H9 (cell line): ENCODE results near the gene SVEP1. TPM values are rescaled to one million over a fixed set of nuclear protein-coding genes. Genes with fewer than 3 reads are reported as not detected.
"Not testable (repeated sequence)": the region's sequence is repeated elsewhere in the genome, so short reads cannot be mapped to it uniquely, and the experiment has no call there.

Source experiments
- DNase-seq: peaks from one replicate; pipeline ENCODE4 v3.0.0-alpha.2; 2017
- H2AFZ ChIP-seq: one replicate; pipeline ENCODE4 v1.6.1; 2013; ENCODE audit warnings: mild to moderate bottlenecking, low read length, control low read depth, moderate library complexity
- H2AK5ac ChIP-seq: 2 replicates; pipeline ENCODE4 v1.6.1; 2013; ENCODE audit warnings: low read length, control low read depth, mixed read lengths; ENCODE audit not compliant: insufficient read length
- H2BK120ac ChIP-seq: one replicate; pipeline ENCODE4 v1.6.1; 2013; ENCODE audit warnings: low read depth, mild to moderate bottlenecking, low read length, control low read depth, inconsistent platforms; ENCODE audit not compliant: poor library complexity, severe bottlenecking
- H2BK12ac ChIP-seq: 2 replicates; pipeline ENCODE4 v1.6.1; 2013; ENCODE audit warnings: low read length, control low read depth, mixed read lengths, low read depth; ENCODE audit not compliant: insufficient read length
- H2BK15ac ChIP-seq: 2 replicates; pipeline ENCODE4 v1.6.1; 2013; ENCODE audit warnings: low read depth, low read length, control low read depth
- H2BK20ac ChIP-seq: one replicate; pipeline ENCODE4 v1.6.1; 2013; ENCODE audit warnings: low read depth, mild to moderate bottlenecking, low read length, control low read depth, inconsistent platforms; ENCODE audit not compliant: poor library complexity, severe bottlenecking
- H2BK5ac ChIP-seq: 2 replicates; pipeline ENCODE4 v1.6.1; 2013; ENCODE audit warnings: low read length, control low read depth, mixed read lengths; ENCODE audit not compliant: insufficient read length
- H3K14ac ChIP-seq: 2 replicates; pipeline ENCODE4 v1.6.1; 2013; ENCODE audit warnings: low read length, control low read depth; ENCODE audit not compliant: insufficient read depth
- H3K18ac ChIP-seq: 2 replicates; pipeline ENCODE4 v1.6.1; 2013; ENCODE audit warnings: low read depth, mild to moderate bottlenecking, mixed read lengths, low read length, control low read depth; ENCODE audit not compliant: insufficient read length
- H3K23ac ChIP-seq: 2 replicates; pipeline ENCODE4 v1.6.1; 2013; ENCODE audit warnings: low read length, control low read depth, mixed read lengths, low read depth; ENCODE audit not compliant: insufficient read length
- H3K23me2 ChIP-seq: 2 replicates; pipeline ENCODE4 v1.6.1; 2013; ENCODE audit warnings: low read depth, mild to moderate bottlenecking, mixed read lengths, low read length, control low read depth; ENCODE audit not compliant: insufficient read length, poor library complexity, severe bottlenecking
- H3K27ac ChIP-seq: 2 replicates; pipeline ENCODE4 v1.5.1; 2013; ENCODE audit warnings: low read length, control low read depth, mixed read lengths, low read depth; ENCODE audit not compliant: insufficient read length
- H3K27me3 ChIP-seq: 2 replicates; pipeline ENCODE4 v1.6.1; 2013; ENCODE audit warnings: low read length, control low read depth, inconsistent platforms; ENCODE audit not compliant: insufficient read depth
- H3K4ac ChIP-seq: 2 replicates; pipeline ENCODE4 v1.6.1; 2013; ENCODE audit warnings: low read depth, mild to moderate bottlenecking, control low read depth, inconsistent platforms, low read length, moderate library complexity
- H3K4me1 ChIP-seq: 2 replicates; pipeline ENCODE4 v1.6.1; 2013; ENCODE audit warnings: low read length, control low read depth, inconsistent platforms; ENCODE audit not compliant: insufficient read depth
- H3K4me2 ChIP-seq: 2 replicates; pipeline ENCODE4 v1.6.1; 2013; ENCODE audit warnings: low read length, control low read depth, mixed read lengths; ENCODE audit not compliant: insufficient read length, insufficient read depth
- H3K56ac ChIP-seq: 2 replicates; pipeline ENCODE4 v1.6.1; 2013; ENCODE audit warnings: low read depth, mild to moderate bottlenecking, mixed read lengths, low read length, control low read depth; ENCODE audit not compliant: insufficient read length
- H3K79me1 ChIP-seq: 2 replicates; pipeline ENCODE4 v1.6.1; 2013; ENCODE audit warnings: low read depth, mild to moderate bottlenecking, moderate library complexity, low read length, control low read depth, inconsistent platforms; ENCODE audit not compliant: insufficient read depth, poor library complexity, severe bottlenecking
- H3K79me2 ChIP-seq: 2 replicates; pipeline ENCODE4 v1.6.1; 2013; ENCODE audit warnings: low read length, control low read depth, inconsistent platforms; ENCODE audit not compliant: insufficient read depth
- H3K9ac ChIP-seq: 2 replicates; pipeline ENCODE4 v1.6.1; 2013; ENCODE audit warnings: low read length, control low read depth, mixed read lengths; ENCODE audit not compliant: insufficient read length; ENCODE audit errors: extremely low read depth
- H3K9me3 ChIP-seq: one replicate; pipeline ENCODE4 v1.6.1; 2013; ENCODE audit warnings: low read depth, low read length, inconsistent platforms; ENCODE audit not compliant: control insufficient read depth
- H3T11ph ChIP-seq: one replicate; pipeline ENCODE4 v1.6.1; 2013; ENCODE audit warnings: mild to moderate bottlenecking, low read length, control low read depth, inconsistent platforms
- H4K20me1 ChIP-seq: one replicate; pipeline ENCODE4 v1.6.1; 2013; ENCODE audit not compliant: control insufficient read depth, insufficient read length, insufficient read depth
- H4K5ac ChIP-seq: 2 replicates; pipeline ENCODE4 v1.6.1; 2013; ENCODE audit warnings: low read depth, mild to moderate bottlenecking, mixed read lengths, low read length, control low read depth; ENCODE audit not compliant: insufficient read length
- H4K8ac ChIP-seq: replicated peaks from 2 replicates; pipeline ENCODE4 v1.6.1; 2013; ENCODE audit warnings: low read length, control low read depth, mixed read lengths, low read depth; ENCODE audit not compliant: insufficient read length
- H4K91ac ChIP-seq: 2 replicates; pipeline ENCODE4 v1.6.1; 2013; ENCODE audit warnings: low read depth, mild to moderate bottlenecking, moderate library complexity, mixed read lengths, low read length, control low read depth; ENCODE audit not compliant: insufficient read length
- H3K27ac Mint-ChIP-seq, 3 experiments: 2 replicates in 2 of 3; 3 replicates in 1 of 3; pipeline ENCODE4 v1.8.0; 2020 to 2021; ENCODE audit warnings: mixed read lengths in 3 of 3, mild to moderate bottlenecking in 1 of 3, moderate library complexity in 1 of 3
- H3K27me3 Mint-ChIP-seq: 2 replicates; pipeline ENCODE4 v1.8.0; 2021; ENCODE audit warnings: low read depth, mild to moderate bottlenecking, moderate library complexity, mixed read lengths
- H3K36me3 Mint-ChIP-seq, 3 experiments: 2 replicates in 2 of 3; 3 replicates in 1 of 3; pipeline ENCODE4 v1.8.0; 2020 to 2021; ENCODE audit warnings: low read depth in 3 of 3, mixed read lengths in 3 of 3; ENCODE audit not compliant: insufficient read depth in 1 of 3
- H3K4me1 Mint-ChIP-seq, 2 experiments: 2 replicates each; pipeline ENCODE4 v1.8.0; 2020; ENCODE audit warnings: mixed read lengths in 2 of 2
- H3K4me3 Mint-ChIP-seq, 2 experiments: 2 replicates in 1 of 2; 3 replicates in 1 of 2; pipeline ENCODE4 v1.8.0; 2020 to 2021; ENCODE audit warnings: mild to moderate bottlenecking in 2 of 2, mixed read lengths in 2 of 2, moderate library complexity in 1 of 2
- H3K9me3 Mint-ChIP-seq, 2 experiments: 2 replicates in 1 of 2; 3 replicates in 1 of 2; pipeline ENCODE4 v1.8.0; 2020; ENCODE audit warnings: mild to moderate bottlenecking in 2 of 2, mixed read lengths in 2 of 2, moderate library complexity in 1 of 2
- CTCF ChIP-seq: fragments of 200-600 bp; sonication (generic); conservative IDR thresholded peaks from 3 replicates; pipeline ENCODE4 v1.8.0; 2021; ENCODE audit warnings: antibody characterized with exemption, mild to moderate bottlenecking
- WGBS: extraction: QIAGEN DNeasy Blood & Tissue Kit; methylation state at CpG from one replicate; pipeline ENCODE4 v1.1.7; 2013; ENCODE audit warnings: missing lambda C conversion rate, low lambda C conversion rate, mixed read lengths; ENCODE audit not compliant: insufficient read length; ENCODE audit errors: extremely low coverage; 5-methylcytosine and 5-hydroxymethylcytosine counted together
- total RNA-seq: library from RNA; stranded (reverse); gene quantifications from 2 replicates; pipeline ENCODE4 v1.2.1, GENCODE V29; 2021

The SVEP1 gene
- total RNA-seq, 1 experiment from 2014 or later, result 0.17 TPM

- DNase-seq, result no peak
- H3K4me1 Mint-ChIP-seq, result 0 out of 4 replicates have a peak, but pooled peaks cover 0 to 2% of the 10 kb centered on the region in 2 experiments
Measured at GRCh38 chr9:110531776-110532175, 47.8 kb downstream of the SVEP1 start.

GRCh38 chr9:110531241-110531640, 48.3 kb downstream of the SVEP1 start:
- H4K91ac ChIP-seq, H3K79me1 ChIP-seq, H3K23me2 ChIP-seq, H2BK20ac ChIP-seq, H2AFZ ChIP-seq, H2BK12ac ChIP-seq, H3K4me2 ChIP-seq, H4K5ac ChIP-seq, H3K4me1 Mint-ChIP-seq, H3K79me2 ChIP-seq, H2AK5ac ChIP-seq, H3K4ac ChIP-seq, H3K4me3 Mint-ChIP-seq, H3K27me3 ChIP-seq, H4K8ac ChIP-seq, H4K20me1 ChIP-seq, H3T11ph ChIP-seq, H3K36me3 Mint-ChIP-seq, H2BK5ac ChIP-seq, H3K9me3 ChIP-seq, H3K4me1 ChIP-seq, H3K9ac ChIP-seq, H3K56ac ChIP-seq, H3K23ac ChIP-seq, H3K27ac Mint-ChIP-seq, H3K27ac ChIP-seq, DNase-seq, H3K18ac ChIP-seq, H2BK15ac ChIP-seq, H3K14ac ChIP-seq, H3K27me3 Mint-ChIP-seq, H2BK120ac ChIP-seq: not testable (repeated sequence)
- no CpG with 5 or more reads among the region's 1 CpG for WGBS
- H3K9me3 Mint-ChIP-seq, result peaks cover 7 to 22% of the 10 kb centered on the region in 2 experiments; a peak in 3 of 5 replicates

More at GRCh38 chr9:110531776-110532175, 47.8 kb downstream of the SVEP1 start:
- no peaks in the 10 kb centered on the region for H3K23me2 ChIP-seq
- no peak overlapping the region for H3K4ac ChIP-seq
- H3T11ph ChIP-seq, result no peak overlapping the region
- no peaks in the 10 kb centered on the region for H3K4me1 ChIP-seq
- no peaks in the 10 kb centered on the region for H3K27me3 ChIP-seq
- no peak overlapping the region for H3K9ac ChIP-seq
- H3K9me3 Mint-ChIP-seq, result peaks cover 7 to 22% of the 10 kb centered on the region in 2 experiments; a peak in 3 of 5 replicates
- H3K79me2 ChIP-seq, result no peaks in the 10 kb centered on the region
- no peak overlapping the region for H3K14ac ChIP-seq
- no peaks in the 10 kb centered on the region for H4K20me1 ChIP-seq
- H2BK120ac ChIP-seq, result no peak overlapping the region
- no peak overlapping the region for H3K23ac ChIP-seq
- no peak for TF ChIP-seq CTCF
- no peak overlapping the region for H3K27ac ChIP-seq
- H3K79me1 ChIP-seq, result no peaks in the 10 kb centered on the region
- H3K27me3 Mint-ChIP-seq, result no peaks in the 10 kb centered on the region
- no peak overlapping the region for H3K4me3 Mint-ChIP-seq
- no peak overlapping the region for H4K91ac ChIP-seq
- no peak overlapping the region for H2BK15ac ChIP-seq
- H2BK5ac ChIP-seq, result no peak overlapping the region
- H3K4me2 ChIP-seq, result no peak overlapping the region
- H3K36me3 Mint-ChIP-seq, result peaks cover 0 to 7% (median 0%) of the 10 kb centered on the region in 3 experiments; a peak in 1 of 7 replicates
- H3K27ac Mint-ChIP-seq, result no peak overlapping the region
- no peak overlapping the region for H4K5ac ChIP-seq
- no peak overlapping the region for H3K18ac ChIP-seq
- no peak overlapping the region for H3K56ac ChIP-seq
- H2BK20ac ChIP-seq, result no peak overlapping the region
- H4K8ac ChIP-seq, result no peak overlapping the region
- no peak overlapping the region for H2AFZ ChIP-seq
- H3K9me3 ChIP-seq, result no peaks in the 10 kb centered on the region
- no peak overlapping the region for H2AK5ac ChIP-seq
- H2BK12ac ChIP-seq, result no peak overlapping the region
